CD14-positive monocyte (primary cell): ENCODE measurements around the gene MBIP. TPM values are rescaled to one million over a fixed set of nuclear protein-coding genes. Genes with fewer than 3 reads are reported as not detected.

Experiments
- DNase-seq, 3 donors: peaks; one replicate each; pipeline ENCODE4 v3.0.0-alpha.2; 2011 to 2022
- H2AFZ ChIP-seq: 2 replicates; pipeline ENCODE4 v1.6.0; 2012; ENCODE audit warnings: mild to moderate bottlenecking, low read depth, low read length, inconsistent platforms; ENCODE audit not compliant: insufficient read depth, poor library complexity, severe bottlenecking
- H3K27ac ChIP-seq, 2 donors: 1 replicate in 1 of 2; 2 replicates in 1 of 2; pipeline ENCODE4 v1.5.1; 2012 to 2013; ENCODE audit warnings: low read length in 2 of 2, control low read depth in 1 of 2, inconsistent platforms in 1 of 2, low read depth in 1 of 2, mild to moderate bottlenecking in 1 of 2
- H3K27me3 ChIP-seq, 2 donors: one replicate each; pipeline versions ENCODE4 v1.6.0 to v1.6.1; 2011 to 2013; ENCODE audit warnings: low read length in 2 of 2; ENCODE audit not compliant: control insufficient read depth in 2 of 2, insufficient read depth in 2 of 2
- H3K36me3 ChIP-seq, 2 donors: replicated peaks in 1 of 2; 1 replicate in 1 of 2; 2 replicates in 1 of 2; pipeline versions ENCODE4 v1.5.1 to v1.6.1; 2012 to 2013; ENCODE audit warnings: low read length in 2 of 2, control low read depth in 1 of 2, inconsistent platforms in 1 of 2, mild to moderate bottlenecking in 1 of 2; ENCODE audit not compliant: insufficient read depth in 2 of 2, control insufficient read depth in 1 of 2
- H3K4me1 ChIP-seq, 2 donors: 1 replicate in 1 of 2; 2 replicates in 1 of 2; pipeline versions ENCODE4 v1.5.1 to v1.6.1; 2012 to 2013; ENCODE audit warnings: low read length in 2 of 2, control low read depth in 1 of 2, inconsistent platforms in 1 of 2, mild to moderate bottlenecking in 1 of 2, moderate library complexity in 1 of 2; ENCODE audit not compliant: insufficient read depth in 2 of 2, control insufficient read depth in 1 of 2
- H3K4me2 ChIP-seq: replicated peaks from 2 replicates; pipeline ENCODE3; 2012; ENCODE audit warnings: low read length, moderate library complexity, mild to moderate bottlenecking; ENCODE audit not compliant: poor library complexity, severe bottlenecking; ENCODE audit errors: extremely low read depth
- H3K4me3 ChIP-seq, 3 experiments: fragments of 200-600 bp in 1 of 3; sonication (generic) in 1 of 3; replicated peaks in 1 of 3; 1 replicate in 2 of 3; 2 replicates in 1 of 3; pipeline ENCODE4 v1.5.1; 2011 to 2013; ENCODE audit warnings: low read length in 3 of 3, mild to moderate bottlenecking in 3 of 3, control low read depth in 2 of 3, low read depth in 2 of 3, inconsistent platforms in 1 of 3, moderate library complexity in 1 of 3
- H3K79me2 ChIP-seq: 2 replicates; pipeline ENCODE4 v1.6.0; 2012; ENCODE audit warnings: mild to moderate bottlenecking, control low read depth, inconsistent platforms, low read length, moderate library complexity; ENCODE audit not compliant: insufficient read depth
- H3K9ac ChIP-seq: 2 replicates; pipeline ENCODE4 v1.6.0; 2017; ENCODE audit warnings: low read length, mild to moderate bottlenecking; ENCODE audit not compliant: insufficient read depth, poor library complexity, severe bottlenecking
- H3K9me3 ChIP-seq, 2 donors: replicated peaks in 1 of 2; 1 replicate in 1 of 2; 2 replicates in 1 of 2; pipeline versions ENCODE4 v1.5.1 to v1.6.1; 2012 to 2013; ENCODE audit warnings: low read length in 2 of 2, control low read depth in 1 of 2; ENCODE audit not compliant: control insufficient read depth in 1 of 2, insufficient read depth in 1 of 2
- H4K20me1 ChIP-seq: 2 replicates; pipeline ENCODE4 v1.6.0; 2012; ENCODE audit warnings: mild to moderate bottlenecking, low read length, control low read depth, moderate library complexity; ENCODE audit not compliant: insufficient read depth
- H3K27ac Mint-ChIP-seq, 7 donors: one replicate each; pipeline ENCODE4 v1.8.0; 2020; ENCODE audit warnings: mild to moderate bottlenecking in 7 of 7, mixed read lengths in 7 of 7, moderate library complexity in 6 of 7, inconsistent platforms in 2 of 7
- H3K27me3 Mint-ChIP-seq, 3 donors: one replicate each; pipeline ENCODE4 v1.8.0; 2021 to 2022; ENCODE audit warnings: low read depth in 3 of 3, mild to moderate bottlenecking in 3 of 3, mixed read lengths in 3 of 3, moderate library complexity in 3 of 3, inconsistent platforms in 1 of 3
- H3K36me3 Mint-ChIP-seq, 2 donors: one replicate each; pipeline ENCODE4 v1.8.0; 2020; ENCODE audit warnings: mixed read lengths in 2 of 2, inconsistent platforms in 1 of 2, mild to moderate bottlenecking in 1 of 2
- H3K4me1 Mint-ChIP-seq: one replicate; pipeline ENCODE4 v1.8.0; 2020; ENCODE audit warnings: mild to moderate bottlenecking, mixed read lengths
- H3K4me3 Mint-ChIP-seq, 2 donors: one replicate each; pipeline ENCODE4 v1.8.0; 2020; ENCODE audit warnings: mild to moderate bottlenecking in 2 of 2, mixed read lengths in 2 of 2, moderate library complexity in 1 of 2
- H3K9me3 Mint-ChIP-seq, 7 donors: one replicate each; pipeline ENCODE4 v1.8.0; 2020 to 2022; ENCODE audit warnings: mixed read lengths in 7 of 7, mild to moderate bottlenecking in 6 of 7, moderate library complexity in 6 of 7, inconsistent platforms in 2 of 7
- CTCF ChIP-seq: fragments of 200-600 bp; IDR thresholded peaks from one replicate; pipeline ENCODE4 v1.8.0; 2022; ENCODE audit warnings: antibody characterized with exemption, mild to moderate bottlenecking
- WGBS: methylation state at CpG from one replicate; pipeline ENCODE4 v1.1.5; 2013; ENCODE audit warnings: missing lambda C conversion rate; ENCODE audit not compliant: insufficient coverage; 5-methylcytosine and 5-hydroxymethylcytosine counted together
- intact Hi-C, 2 donors: fragments of 100-400 bp; cut with micrococcal nuclease; formaldehyde crosslinking; loops; one replicate each; pipeline versions ENCODE4 v1.15.0 to v1.15.1; 2023
- polyA plus RNA-seq, 3 donors: library from polyadenylated mRNA; depleted of rRNA in 1 of 3; unstranded in 2 of 3; stranded (reverse) in 1 of 3; fragments of 300-500 nt in 2 of 3; fragments of >200 nt in 1 of 3; fragmentation: Illumina TruSeq in 2 of 3; gene quantifications; 1 replicate in 2 of 3; 2 replicates in 1 of 3; pipeline ENCODE4 v1.2.3, GENCODE V29; 2012 to 2021

Gene MBIP
- polyA plus RNA-seq, 3 donors = 6.6 to 9.1 (median 8.0) TPM

GRCh38 chr14:36325853-36326252, 5.4 kb upstream of the MBIP start:
- Mint-ChIP-seq H3K4me3 (no peak overlapping the region), H3K4me1 (peaks cover 2% of the 10 kb centered on the region), H3K27me3 (peaks cover 12 to 21% (median 21%) of the 10 kb centered on the region in 3 donors), H3K36me3 (no peaks in the 10 kb centered on the region), H3K9me3 (peaks cover 1 to 11% (median 4%) of the 10 kb centered on the region in 7 donors), H3K27ac (peak overlapping the region in 1 of 7 donors; percentile 53)
- Histone ChIP-seq H3K9me3 (no peaks in the 10 kb centered on the region), H3K27ac (no peak overlapping the region), H2AFZ (no peak overlapping the region), H3K4me2 (no peak overlapping the region), H3K36me3 (no peaks in the 10 kb centered on the region), H3K9ac (no peak overlapping the region), H3K27me3 (peaks cover 32 to 35% of the 10 kb centered on the region in 2 donors), H3K4me3 (no peak overlapping the region), H3K79me2 (no peaks in the 10 kb centered on the region), H4K20me1 (no peaks in the 10 kb centered on the region), H3K4me1 (peaks cover 2% of the 10 kb centered on the region in 2 donors)
- no peak for TF ChIP-seq CTCF
- DNase-seq = no peak
- intact Hi-C loops = no loop called here
- WGBS = no CpG with 5 or more reads among the region's 3 CpGs

GRCh38 chr14:36324897-36325296, 4.5 kb upstream of the MBIP start:
- H3K27ac ChIP-seq = no peak overlapping the region
- no peak overlapping the region for H3K27ac Mint-ChIP-seq

More at GRCh38 chr14:36324897-36325296, 4.5 kb upstream of the MBIP start:
- no peak for TF ChIP-seq CTCF
- Mint-ChIP-seq H3K27me3 (peaks cover 11 to 23% (median 16%) of the 10 kb centered on the region in 3 donors), H3K36me3 (no peaks in the 10 kb centered on the region), H3K9me3 (peaks cover 2 to 14% (median 5%) of the 10 kb centered on the region in 7 donors), H3K4me3 (no peak overlapping the region), H3K4me1 (peaks cover 6% of the 10 kb centered on the region)
- WGBS = 100% methylated on average over 1 of the region's 3 CpGs
- Histone ChIP-seq H3K9ac (no peak overlapping the region), H3K9me3 (no peaks in the 10 kb centered on the region), H3K79me2 (peaks cover 7% of the 10 kb centered on the region), H3K36me3 (no peaks in the 10 kb centered on the region), H4K20me1 (no peaks in the 10 kb centered on the region), H2AFZ (no peak overlapping the region), H3K4me2 (no peak overlapping the region), H3K27me3 (peaks cover 30 to 35% of the 10 kb centered on the region in 2 donors), H3K4me3 (no peak overlapping the region), H3K4me1 (peaks cover 4 to 6% of the 10 kb centered on the region in 2 donors)
- no peak for DNase-seq
- intact Hi-C loops = no loop called here
